Measurements from ENCODE around the gene RRAGD.
"Not testable (repeated sequence)": the region's sequence is repeated elsewhere in the genome, so short reads cannot be mapped to it uniquely, and the experiment has no call there.

RRAGD gene

DNA sequence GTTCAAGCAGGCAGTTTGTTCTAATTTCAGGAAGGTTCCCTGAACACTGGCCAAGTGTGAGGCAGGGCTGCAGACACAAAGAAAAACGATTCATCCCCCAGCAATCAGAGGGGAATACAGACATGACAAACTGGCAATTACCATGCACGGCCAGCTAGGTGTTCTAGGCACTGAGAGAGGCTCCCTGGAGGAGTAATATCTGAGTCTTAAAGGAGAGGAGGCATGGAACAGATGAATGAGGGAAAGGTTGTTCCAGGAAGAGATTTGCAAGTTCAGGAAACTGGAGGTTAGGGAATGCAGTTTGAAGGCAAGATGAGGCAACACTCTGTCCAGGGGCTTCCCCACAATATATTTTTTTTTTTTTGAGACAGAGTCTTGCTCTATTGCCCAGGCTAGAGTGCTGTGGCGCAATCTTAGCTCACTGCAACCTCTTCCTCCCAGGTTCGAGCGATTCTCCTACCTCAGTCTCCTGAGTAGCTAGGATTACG is 11.1 kb downstream of the RRAGD start:
- Mint-ChIP-seq H3K9me3 (ENCODE audit: low read depth) (no peaks in the 10 kb centered on the region), H3K36me3 (no peaks in the 10 kb centered on the region), H3K4me3 (no peak overlapping the region), H3K27me3 (no peaks in the 10 kb centered on the region), H3K4me1 (ENCODE audit: low read depth) (no peaks in the 10 kb centered on the region), H3K27ac (no peak overlapping the region)

DNA sequence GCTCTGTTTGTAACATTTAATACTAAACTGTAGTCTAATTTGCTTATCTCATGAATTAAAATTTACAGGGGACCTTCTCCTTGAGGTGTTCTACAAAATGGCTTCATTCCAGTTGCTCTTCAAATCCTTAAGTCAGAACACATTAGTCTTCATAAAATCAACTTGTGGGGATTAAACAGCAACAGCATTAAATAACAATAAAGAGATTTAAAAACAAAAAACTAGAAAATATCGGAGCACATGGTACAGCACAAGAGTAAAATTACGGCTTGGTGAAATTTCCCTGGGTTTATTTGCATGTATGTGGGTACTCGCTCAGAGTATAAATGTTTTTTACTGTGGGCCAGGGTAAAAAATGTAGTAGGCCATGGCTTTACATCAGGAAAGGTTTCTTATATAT is 12.0 kb downstream of the RRAGD start:
- H3K4me3 Mint-ChIP-seq: no peak overlapping the region
- no peaks in the 10 kb centered on the region for H3K9me3 Mint-ChIP-seq (ENCODE audit: low read depth)
- H3K36me3 Mint-ChIP-seq: no peaks in the 10 kb centered on the region
- H3K27ac Mint-ChIP-seq: no peak overlapping the region
- no peaks in the 10 kb centered on the region for H3K27me3 Mint-ChIP-seq
- H3K4me1 Mint-ChIP-seq (ENCODE audit: low read depth): no peaks in the 10 kb centered on the region

- H3K9me3 Mint-ChIP-seq (ENCODE audit: low read depth): no peaks in the 10 kb centered on the region
- H3K4me1 Mint-ChIP-seq (ENCODE audit: low read depth): no peaks in the 10 kb centered on the region
- no peaks in the 10 kb centered on the region for H3K27me3 Mint-ChIP-seq
- no peak overlapping the region for H3K27ac Mint-ChIP-seq
- H3K36me3 Mint-ChIP-seq: no peaks in the 10 kb centered on the region
- no peak overlapping the region for H3K4me3 Mint-ChIP-seq
Measured at GRCh38 chr6:89398762-89399525, 13.1 kb downstream of the RRAGD start.

DNA sequence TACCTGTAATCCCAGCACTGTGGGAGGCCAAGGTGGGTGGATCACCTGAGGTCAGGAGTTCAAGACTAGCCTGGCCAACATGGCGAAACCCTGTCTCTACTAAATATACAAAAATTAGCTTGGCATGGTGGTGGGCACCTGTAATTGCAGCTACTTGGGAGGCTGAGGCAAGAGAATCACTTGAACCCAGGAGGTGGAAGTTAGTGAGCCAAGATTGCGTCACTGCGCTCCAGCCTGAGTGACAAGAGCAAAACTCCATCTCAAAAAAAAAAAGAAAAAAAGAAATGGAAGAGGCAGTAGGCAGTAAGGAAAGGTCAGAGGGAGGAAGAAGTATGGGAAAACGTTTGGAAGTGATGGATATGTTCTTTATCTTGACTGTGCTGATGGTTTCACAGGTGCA is 14.2 kb downstream of the RRAGD start:
- not testable (repeated sequence) for H3K4me3 Mint-ChIP-seq; H3K27me3 Mint-ChIP-seq; H3K27ac Mint-ChIP-seq; H3K36me3 Mint-ChIP-seq; H3K4me1 Mint-ChIP-seq (ENCODE audit: low read depth); H3K9me3 Mint-ChIP-seq (ENCODE audit: low read depth)

GRCh38 chr6:89393659-89394058 is 18.4 kb downstream of the RRAGD start:
- H3K27me3 Mint-ChIP-seq: no peaks in the 10 kb centered on the region
- H3K4me3 Mint-ChIP-seq: no peak overlapping the region
- peaks cover 7% of the 10 kb centered on the region for H3K36me3 Mint-ChIP-seq
- no peak overlapping the region for H3K27ac Mint-ChIP-seq
- peaks cover 6% of the 10 kb centered on the region for H3K9me3 Mint-ChIP-seq (ENCODE audit: low read depth)
- H3K4me1 Mint-ChIP-seq (ENCODE audit: low read depth): no peaks in the 10 kb centered on the region

- no peak overlapping the region for H3K4me3 Mint-ChIP-seq
- H3K27me3 Mint-ChIP-seq: no peaks in the 10 kb centered on the region
- H3K4me1 Mint-ChIP-seq (ENCODE audit: low read depth): no peaks in the 10 kb centered on the region
- no peak overlapping the region for H3K27ac Mint-ChIP-seq
- H3K9me3 Mint-ChIP-seq (ENCODE audit: low read depth): peaks cover 6% of the 10 kb centered on the region
- peaks cover 7% of the 10 kb centered on the region for H3K36me3 Mint-ChIP-seq
Measured at GRCh38 chr6:89392823-89393222, 19.2 kb downstream of the RRAGD start.

DNA sequence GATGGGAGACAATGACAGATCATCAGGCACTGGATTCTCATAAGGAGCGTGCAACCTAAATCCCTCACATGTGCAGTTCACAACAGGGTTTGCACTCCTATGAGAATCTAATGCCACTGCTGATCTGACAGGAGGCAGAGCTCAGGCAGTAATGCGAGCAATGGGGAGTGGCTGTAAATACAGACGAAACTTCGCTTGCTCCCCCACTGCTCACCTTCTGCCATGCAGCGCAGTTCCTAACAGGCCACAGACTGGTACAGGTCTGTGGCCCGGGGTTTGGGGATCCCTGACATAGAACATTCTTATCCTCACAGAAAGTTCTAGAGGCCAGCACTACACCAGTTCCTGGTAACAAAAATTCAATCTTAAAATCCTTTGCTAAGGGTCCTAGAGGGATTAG is 23.2 kb downstream of the RRAGD start:
- H3K27me3 Mint-ChIP-seq: no peaks in the 10 kb centered on the region
- peaks cover 15% of the 10 kb centered on the region for H3K36me3 Mint-ChIP-seq
- no peak overlapping the region for H3K27ac Mint-ChIP-seq
- H3K9me3 Mint-ChIP-seq (ENCODE audit: low read depth): peaks cover 5% of the 10 kb centered on the region
- H3K4me1 Mint-ChIP-seq (ENCODE audit: low read depth): no peaks in the 10 kb centered on the region
- no peak overlapping the region for H3K4me3 Mint-ChIP-seq

DNA sequence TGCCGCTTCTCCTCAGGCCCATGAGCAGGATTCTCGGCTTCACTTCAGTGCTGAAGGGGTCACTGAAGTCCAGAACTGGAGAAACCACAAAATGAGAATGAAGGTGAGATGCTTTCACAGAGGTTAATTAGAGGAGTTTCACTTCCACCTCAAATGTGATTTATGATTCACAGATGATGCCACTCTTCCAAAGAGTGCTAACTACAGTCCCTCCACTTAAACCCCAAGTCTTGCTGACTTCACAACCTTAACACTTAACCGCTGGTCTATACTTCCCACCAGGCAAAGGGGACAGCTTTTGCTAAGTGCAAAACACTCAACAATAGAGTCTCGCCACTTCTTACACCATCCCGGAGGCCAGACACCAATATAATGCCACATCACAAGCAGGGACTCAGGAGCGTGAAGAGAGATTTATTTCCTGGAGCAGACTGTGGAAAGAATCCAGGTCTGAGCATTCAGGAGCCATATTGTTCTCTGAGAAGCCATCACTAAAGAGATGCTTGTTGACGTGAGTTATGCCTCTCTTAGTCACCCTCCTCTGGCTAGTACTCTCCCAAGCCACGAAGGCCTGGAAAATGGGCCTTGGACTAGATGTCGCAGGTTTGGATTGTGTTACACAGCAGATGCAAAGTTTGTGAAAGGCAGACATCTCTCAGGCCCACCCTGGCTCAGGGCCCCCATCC is 24.4 kb downstream of the RRAGD start:
- H3K27me3 Mint-ChIP-seq: no peaks in the 10 kb centered on the region
- H3K9me3 Mint-ChIP-seq (ENCODE audit: low read depth): no peaks in the 10 kb centered on the region
- H3K4me1 Mint-ChIP-seq (ENCODE audit: low read depth): no peaks in the 10 kb centered on the region
- H3K4me3 Mint-ChIP-seq: no peak overlapping the region
- no peak overlapping the region for H3K27ac Mint-ChIP-seq
- peaks cover 8% of the 10 kb centered on the region for H3K36me3 Mint-ChIP-seq

DNA sequence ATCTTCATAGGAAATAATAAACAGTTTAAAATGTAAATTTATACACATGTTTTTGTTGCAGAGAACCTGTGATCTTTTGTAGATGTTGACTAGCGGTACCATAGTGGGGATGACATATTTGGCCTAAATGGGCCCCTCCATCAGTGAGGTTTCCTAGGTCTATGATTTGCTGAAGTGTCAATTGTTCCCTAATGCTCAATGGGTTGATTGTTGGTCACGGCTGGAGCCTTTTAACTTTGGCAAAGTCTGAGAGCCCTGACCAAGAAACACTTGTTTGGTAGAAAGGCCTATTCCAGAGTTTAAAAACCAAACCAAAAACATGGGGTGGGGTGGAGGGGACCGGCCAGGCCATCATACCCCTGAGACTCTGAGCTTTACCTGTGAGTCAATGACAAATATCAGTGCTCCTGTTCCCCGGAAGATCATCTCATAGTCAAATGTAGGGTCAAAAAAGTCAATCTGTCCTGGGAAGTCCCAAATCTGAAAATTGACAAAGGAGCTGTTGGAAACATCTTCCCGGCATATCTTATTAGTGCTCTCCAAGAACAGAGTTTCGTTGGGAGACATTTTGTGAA is 25.1 kb downstream of the RRAGD start:
- Mint-ChIP-seq H3K27me3 (no peaks in the 10 kb centered on the region), H3K36me3 (peaks cover 8% of the 10 kb centered on the region), H3K9me3 (ENCODE audit: low read depth) (no peaks in the 10 kb centered on the region), H3K4me3 (no peak overlapping the region), H3K4me1 (ENCODE audit: low read depth) (no peaks in the 10 kb centered on the region), H3K27ac (no peak overlapping the region)

DNA sequence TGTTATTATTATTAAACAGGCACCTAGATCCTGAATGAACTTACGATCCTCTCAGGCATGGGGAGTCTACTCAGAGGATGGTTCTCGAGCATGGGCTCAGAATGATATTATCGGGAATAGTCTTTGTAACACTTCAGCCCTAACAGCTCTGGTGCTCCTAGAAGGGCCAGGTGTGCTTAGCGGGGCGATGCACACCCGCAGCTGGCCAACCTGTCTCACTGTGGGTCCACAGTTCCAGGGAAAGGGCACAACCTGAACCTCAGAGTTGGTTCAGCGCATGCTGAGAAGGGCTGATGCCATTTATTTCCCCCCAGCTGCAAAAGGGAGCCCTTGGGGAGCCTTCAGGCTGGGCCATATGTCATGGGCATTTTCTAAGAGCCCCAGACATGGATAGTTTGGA is 26.2 kb downstream of the RRAGD start:
- Mint-ChIP-seq H3K9me3 (ENCODE audit: low read depth) (no peaks in the 10 kb centered on the region), H3K36me3 (peaks cover 8% of the 10 kb centered on the region), H3K4me3 (no peak overlapping the region), H3K27ac (no peak overlapping the region), H3K4me1 (ENCODE audit: low read depth) (no peaks in the 10 kb centered on the region), H3K27me3 (no peaks in the 10 kb centered on the region)

DNA sequence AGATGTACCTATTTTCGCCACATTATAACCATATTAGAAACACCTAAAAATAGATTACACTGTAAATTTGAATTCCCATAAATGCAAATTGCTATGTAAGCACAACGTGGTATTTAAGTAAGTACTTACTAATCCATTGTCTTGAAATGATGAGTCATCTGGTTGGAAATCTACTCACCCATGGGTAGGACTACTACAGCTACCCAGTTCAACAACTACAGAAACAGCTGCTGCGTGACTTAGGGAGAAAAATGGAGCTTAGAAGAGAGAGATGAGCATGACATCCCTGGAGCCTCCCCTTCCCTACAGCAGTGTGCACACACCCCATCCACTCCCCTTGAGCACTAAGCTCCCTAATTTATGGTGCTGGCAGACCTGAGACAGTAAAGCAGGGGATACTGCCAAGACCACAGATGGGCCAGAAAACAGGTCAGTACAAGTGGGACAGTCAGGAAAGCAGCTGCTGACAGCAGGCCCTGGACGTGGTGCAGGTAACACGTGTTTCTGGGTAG is 26.9 kb downstream of the RRAGD start:
- no peaks in the 10 kb centered on the region for H3K9me3 Mint-ChIP-seq (ENCODE audit: low read depth)
- H3K27me3 Mint-ChIP-seq: no peaks in the 10 kb centered on the region
- no peak overlapping the region for H3K4me3 Mint-ChIP-seq
- no peaks in the 10 kb centered on the region for H3K4me1 Mint-ChIP-seq (ENCODE audit: low read depth)
- peaks cover 8% of the 10 kb centered on the region for H3K36me3 Mint-ChIP-seq
- H3K27ac Mint-ChIP-seq: no peak overlapping the region

GRCh38 chr6:89381031-89381430 is 31.0 kb downstream of the RRAGD start:
- Mint-ChIP-seq H3K27me3 (no peaks in the 10 kb centered on the region), H3K4me3 (no peak overlapping the region), H3K4me1 (ENCODE audit: low read depth) (peaks cover 3% of the 10 kb centered on the region), H3K27ac (no peak overlapping the region), H3K9me3 (ENCODE audit: low read depth) (no peaks in the 10 kb centered on the region), H3K36me3 (peaks cover 5% of the 10 kb centered on the region)

DNA sequence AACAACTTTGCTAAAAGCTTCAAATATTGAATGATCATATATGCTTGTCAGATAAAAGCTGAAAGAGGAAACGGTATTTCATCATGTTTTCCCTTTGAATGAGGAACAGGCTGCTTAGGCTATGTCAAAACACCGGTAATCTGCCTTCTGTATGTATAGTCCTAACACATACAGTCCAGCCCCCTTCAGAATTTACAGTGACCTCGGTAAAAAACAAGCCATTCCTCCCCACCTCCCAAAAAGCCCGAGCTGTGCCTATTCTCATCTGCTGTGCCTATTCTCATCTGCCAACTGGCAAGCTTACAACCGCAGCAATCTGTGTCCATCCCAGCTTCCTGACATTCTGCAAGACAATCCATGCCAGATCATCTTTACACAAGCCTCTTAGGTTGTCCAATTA is 32.8 kb downstream of the RRAGD start:
- Mint-ChIP-seq H3K27ac (no peak overlapping the region), H3K9me3 (ENCODE audit: low read depth) (no peaks in the 10 kb centered on the region), H3K27me3 (no peaks in the 10 kb centered on the region), H3K4me3 (no peak overlapping the region), H3K4me1 (ENCODE audit: low read depth) (peaks cover 15% of the 10 kb centered on the region), H3K36me3 (no peaks in the 10 kb centered on the region)

GRCh38 chr6:89378628-89379027 is 33.4 kb downstream of the RRAGD start:
- H3K36me3 Mint-ChIP-seq: no peaks in the 10 kb centered on the region
- no peaks in the 10 kb centered on the region for H3K9me3 Mint-ChIP-seq (ENCODE audit: low read depth)
- no peaks in the 10 kb centered on the region for H3K27me3 Mint-ChIP-seq
- no peak overlapping the region for H3K27ac Mint-ChIP-seq
- no peak overlapping the region for H3K4me3 Mint-ChIP-seq
- H3K4me1 Mint-ChIP-seq (ENCODE audit: low read depth): peaks cover 15% of the 10 kb centered on the region
